Central memory CD8-positive, alpha-beta T cell (primary cell): Measurements from ENCODE around the gene SH3BP5L.
"Not testable (repeated sequence)": the region's sequence is repeated elsewhere in the genome, so short reads cannot be mapped to it uniquely, and the experiment has no call there.

Source experiments
- ATAC-seq: fragments of 150-1000 bp; cut with Tn5 transposase; replicated peaks from 2 replicates; pipeline ENCODE4 v1.10.0; 2022; ENCODE audit warnings: mild to moderate bottlenecking, moderate FRiP score, moderate number of reproducible peaks; ENCODE audit not compliant: poor library complexity, severe bottlenecking; ENCODE audit errors: extremely low read depth
- DNase-seq, 2 donors: peaks; one replicate each; pipeline ENCODE4 v3.0.0; 2021; ENCODE audit warnings: low spot score in 2 of 2
- H3K27ac Mint-ChIP-seq: one replicate; pipeline ENCODE4 v1.8.0; 2022; ENCODE audit warnings: low read depth, mild to moderate bottlenecking, moderate library complexity, mixed read lengths
- H3K27me3 Mint-ChIP-seq: one replicate; pipeline ENCODE4 v1.8.0; 2022; ENCODE audit warnings: mixed read lengths
- H3K36me3 Mint-ChIP-seq: one replicate; pipeline ENCODE4 v1.8.0; 2022; ENCODE audit warnings: mild to moderate bottlenecking, moderate library complexity, mixed read lengths; ENCODE audit not compliant: insufficient read depth
- H3K4me1 Mint-ChIP-seq: one replicate; pipeline ENCODE4 v1.8.0; 2022; ENCODE audit warnings: mixed read lengths
- H3K4me3 Mint-ChIP-seq: one replicate; pipeline ENCODE4 v1.8.0; 2022; ENCODE audit warnings: mild to moderate bottlenecking, moderate library complexity, mixed read lengths
- H3K9me3 Mint-ChIP-seq: one replicate; pipeline ENCODE4 v1.8.0; 2022; ENCODE audit warnings: mixed read lengths

The SH3BP5L gene

DNA sequence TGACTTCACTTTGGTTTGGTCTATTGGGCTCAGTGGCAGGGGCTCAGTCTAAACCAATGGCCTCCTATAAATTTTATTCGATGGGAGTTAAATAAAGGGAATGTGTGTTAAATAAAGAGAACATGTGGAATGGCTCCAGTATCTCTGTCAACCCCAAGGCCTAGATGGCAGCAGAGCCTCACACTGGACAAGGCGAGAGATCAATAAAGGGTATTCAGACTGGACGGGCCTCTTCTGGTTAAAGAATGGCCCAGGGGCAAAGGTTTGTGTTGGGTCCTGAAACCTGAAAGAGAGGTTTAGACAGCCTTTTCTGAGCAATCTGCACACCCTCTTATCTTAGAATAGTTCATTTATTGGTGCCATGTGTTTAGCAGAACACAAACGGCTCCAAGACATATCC, 34.7 kb downstream of the SH3BP5L start:
- Mint-ChIP-seq H3K27ac (no peak overlapping the region), H3K9me3 (peaks cover 6% of the 10 kb centered on the region), H3K27me3 (peaks cover 21% of the 10 kb centered on the region), H3K36me3 (peaks cover 4% of the 10 kb centered on the region), H3K4me3 (no peak overlapping the region), H3K4me1 (no peaks in the 10 kb centered on the region)
- no peak for DNase-seq
- no peak for ATAC-seq

DNA sequence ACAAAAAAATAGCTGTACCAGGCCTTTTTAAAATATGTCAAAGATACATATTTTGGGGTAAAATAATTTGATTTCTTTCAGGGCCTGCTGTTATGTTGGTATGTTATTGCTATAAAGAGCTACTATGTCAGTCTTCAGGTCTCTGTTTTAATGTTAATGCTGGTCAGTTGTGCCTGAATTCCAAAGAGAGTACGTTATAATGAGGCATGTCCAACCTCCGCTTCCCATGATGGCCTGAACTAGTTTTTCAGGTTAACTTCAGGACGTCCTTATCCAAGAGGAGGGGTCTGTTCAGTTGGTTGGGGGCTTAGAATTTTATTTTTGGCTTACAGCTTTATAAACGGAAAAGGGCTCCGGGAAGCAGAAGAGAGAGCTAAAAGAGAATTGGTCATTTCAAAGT, 35.3 kb downstream of the SH3BP5L start:
- ATAC-seq (no peak), DNase-seq (no peak)
- H3K4me1 Mint-ChIP-seq: no peaks in the 10 kb centered on the region
- H3K36me3 Mint-ChIP-seq: peaks cover 2% of the 10 kb centered on the region
- peaks cover 6% of the 10 kb centered on the region for H3K9me3 Mint-ChIP-seq
- H3K27ac Mint-ChIP-seq: no peak overlapping the region
- no peak overlapping the region for H3K4me3 Mint-ChIP-seq
- H3K27me3 Mint-ChIP-seq: peaks cover 21% of the 10 kb centered on the region

- not testable (repeated sequence) for H3K27ac Mint-ChIP-seq, H3K9me3 Mint-ChIP-seq, H3K4me3 Mint-ChIP-seq, H3K4me1 Mint-ChIP-seq, DNase-seq, ATAC-seq, H3K36me3 Mint-ChIP-seq
- peaks cover 21% of the 10 kb centered on the region for H3K27me3 Mint-ChIP-seq
These were observed 36.4 kb downstream of the SH3BP5L start for GRCh38 chr1:248789337-248789736.

GRCh38 chr1:248788327-248788726, 37.4 kb downstream of the SH3BP5L start:
- no peak for DNase-seq
- no peak for ATAC-seq
- no peak overlapping the region for H3K27ac Mint-ChIP-seq
- H3K27me3 Mint-ChIP-seq: peaks cover 30% of the 10 kb centered on the region
- no peaks in the 10 kb centered on the region for H3K9me3 Mint-ChIP-seq
- H3K4me1 Mint-ChIP-seq: no peaks in the 10 kb centered on the region
- peaks cover 2% of the 10 kb centered on the region for H3K36me3 Mint-ChIP-seq
- no peak overlapping the region for H3K4me3 Mint-ChIP-seq

- DNase-seq (no peak), ATAC-seq (no peak)
- no peaks in the 10 kb centered on the region for H3K9me3 Mint-ChIP-seq
- H3K4me1 Mint-ChIP-seq: no peaks in the 10 kb centered on the region
- no peak overlapping the region for H3K4me3 Mint-ChIP-seq
- H3K36me3 Mint-ChIP-seq: peaks cover 2% of the 10 kb centered on the region
- no peak overlapping the region for H3K27ac Mint-ChIP-seq
- peaks cover 39% of the 10 kb centered on the region for H3K27me3 Mint-ChIP-seq
These were observed 38.3 kb downstream of the SH3BP5L start for GRCh38 chr1:248787430-248787829.

DNA sequence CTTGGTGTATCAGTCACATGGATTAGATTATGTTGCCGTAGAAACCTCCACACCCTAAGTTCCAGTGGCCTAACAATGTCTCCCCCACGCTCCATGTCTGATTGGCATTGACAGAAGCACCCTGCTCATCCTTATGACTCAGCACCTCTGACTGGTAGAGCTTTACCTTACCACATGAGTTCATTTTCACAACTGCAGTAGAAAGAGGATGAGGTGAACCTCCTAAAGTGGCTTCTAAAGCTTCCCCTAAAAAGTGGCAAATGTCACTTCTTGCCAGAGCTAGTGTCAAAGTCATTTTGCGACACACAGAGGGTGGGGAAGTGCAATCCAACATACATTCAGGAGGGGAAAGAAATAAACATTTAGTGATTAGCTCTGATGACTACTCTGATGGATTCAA, 39.6 kb downstream of the SH3BP5L start:
- Mint-ChIP-seq H3K9me3 (peaks cover 8% of the 10 kb centered on the region), H3K27me3 (peaks cover 51% of the 10 kb centered on the region), H3K4me1 (no peaks in the 10 kb centered on the region), H3K27ac (no peak overlapping the region), H3K36me3 (peaks cover 2% of the 10 kb centered on the region), H3K4me3 (no peak overlapping the region)
- DNase-seq (no peak), ATAC-seq (no peak)

DNA sequence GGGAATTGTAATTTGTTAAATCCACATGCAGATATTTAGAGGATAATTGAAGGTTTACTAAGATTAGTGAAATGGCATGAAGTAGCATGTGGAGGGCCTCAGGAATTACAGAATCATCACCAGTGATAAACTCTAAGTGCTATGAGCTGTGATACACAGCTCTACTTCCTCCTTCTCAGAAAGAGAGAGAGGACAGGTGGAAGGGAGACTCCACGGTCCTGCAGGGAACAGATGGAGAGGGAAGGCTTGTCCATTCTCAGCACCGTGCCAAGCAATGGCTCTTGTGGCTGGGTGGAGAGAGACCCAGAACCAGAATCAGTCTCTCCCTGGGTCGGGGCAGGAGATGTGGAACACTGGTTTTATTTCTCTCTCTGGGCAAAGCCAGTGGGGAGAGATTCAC, 42.3 kb downstream of the SH3BP5L start:
- ATAC-seq (no peak), DNase-seq (no peak)
- peaks cover 2% of the 10 kb centered on the region for H3K36me3 Mint-ChIP-seq
- peaks cover 73% of the 10 kb centered on the region for H3K27me3 Mint-ChIP-seq
- peaks cover 8% of the 10 kb centered on the region for H3K9me3 Mint-ChIP-seq
- H3K27ac Mint-ChIP-seq: no peak overlapping the region
- H3K4me1 Mint-ChIP-seq: no peaks in the 10 kb centered on the region
- H3K4me3 Mint-ChIP-seq: no peak overlapping the region

DNA sequence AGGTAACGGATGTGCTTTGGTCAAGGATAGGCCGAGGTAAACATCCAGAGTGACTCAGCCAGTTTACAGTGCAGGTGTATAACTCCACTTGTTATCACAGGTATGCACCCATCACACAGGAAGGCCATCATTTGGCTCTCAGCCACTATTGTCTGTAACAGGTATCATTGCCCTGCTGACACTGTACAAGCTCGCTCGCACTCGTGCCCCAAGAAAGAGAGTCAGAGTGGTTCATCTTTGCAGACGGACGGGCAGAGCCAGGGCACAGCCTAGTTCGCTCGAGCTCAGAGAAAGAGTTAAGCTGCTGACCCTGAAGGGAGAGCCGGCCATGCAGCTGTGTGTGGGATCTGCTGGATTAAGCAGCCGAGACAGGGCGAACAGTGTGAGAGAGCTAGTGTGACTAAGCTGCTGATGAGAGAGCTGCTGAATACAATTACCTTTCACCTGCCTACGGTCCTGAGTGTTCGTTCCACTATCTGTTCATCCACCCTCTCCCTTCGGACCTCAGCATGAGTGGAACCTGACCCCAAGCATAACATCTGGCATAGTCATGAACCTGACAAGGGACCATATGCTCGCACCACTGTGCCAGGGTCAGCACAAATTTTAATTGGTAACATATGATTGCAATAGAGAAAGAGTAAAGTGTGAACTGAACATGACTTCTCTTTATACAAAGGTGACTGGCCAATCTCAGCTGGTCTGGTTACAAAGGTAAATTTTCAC, 43.1 kb downstream of the SH3BP5L start:
- no peak overlapping the region for H3K4me3 Mint-ChIP-seq
- peaks cover 2% of the 10 kb centered on the region for H3K36me3 Mint-ChIP-seq
- peaks cover 65% of the 10 kb centered on the region for H3K27me3 Mint-ChIP-seq
- H3K27ac Mint-ChIP-seq: no peak overlapping the region
- DNase-seq (no peak), ATAC-seq (no peak)
- H3K4me1 Mint-ChIP-seq: no peaks in the 10 kb centered on the region
- H3K9me3 Mint-ChIP-seq: peaks cover 8% of the 10 kb centered on the region

GRCh38 chr1:248779350-248779749, 46.4 kb downstream of the SH3BP5L start:
- H3K27me3 Mint-ChIP-seq: peaks cover 83% of the 10 kb centered on the region
- H3K4me1 Mint-ChIP-seq: no peaks in the 10 kb centered on the region
- H3K9me3 Mint-ChIP-seq: peaks cover 18% of the 10 kb centered on the region
- DNase-seq (no peak), ATAC-seq (no peak)
- H3K4me3 Mint-ChIP-seq: no peak overlapping the region
- no peaks in the 10 kb centered on the region for H3K36me3 Mint-ChIP-seq
- H3K27ac Mint-ChIP-seq: no peak overlapping the region

DNA sequence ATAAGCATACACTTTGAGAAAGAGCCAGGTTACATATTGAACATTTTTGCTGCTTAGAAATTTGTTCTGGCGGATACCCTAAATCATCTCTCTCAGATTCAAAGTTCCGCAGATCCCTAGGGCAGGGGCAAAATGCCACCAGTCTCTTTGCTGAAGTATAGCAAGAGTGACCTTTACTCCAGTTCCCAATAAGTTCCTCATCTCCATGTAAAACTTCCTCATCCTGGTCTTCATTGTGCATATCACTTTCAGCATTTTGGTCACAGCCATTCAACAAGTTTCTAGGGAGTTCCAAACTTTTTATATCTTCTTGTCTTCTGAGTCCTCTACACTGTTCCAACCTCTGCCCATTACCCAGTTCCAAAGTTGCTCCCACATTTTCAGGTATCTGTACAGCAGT, 46.8 kb downstream of the SH3BP5L start:
- Mint-ChIP-seq H3K27me3 (peaks cover 83% of the 10 kb centered on the region), H3K9me3 (peaks cover 18% of the 10 kb centered on the region), H3K4me3 (no peak overlapping the region), H3K4me1 (no peaks in the 10 kb centered on the region), H3K27ac (no peak overlapping the region), H3K36me3 (no peaks in the 10 kb centered on the region)
- ATAC-seq: no peak
- DNase-seq: no peak

DNA sequence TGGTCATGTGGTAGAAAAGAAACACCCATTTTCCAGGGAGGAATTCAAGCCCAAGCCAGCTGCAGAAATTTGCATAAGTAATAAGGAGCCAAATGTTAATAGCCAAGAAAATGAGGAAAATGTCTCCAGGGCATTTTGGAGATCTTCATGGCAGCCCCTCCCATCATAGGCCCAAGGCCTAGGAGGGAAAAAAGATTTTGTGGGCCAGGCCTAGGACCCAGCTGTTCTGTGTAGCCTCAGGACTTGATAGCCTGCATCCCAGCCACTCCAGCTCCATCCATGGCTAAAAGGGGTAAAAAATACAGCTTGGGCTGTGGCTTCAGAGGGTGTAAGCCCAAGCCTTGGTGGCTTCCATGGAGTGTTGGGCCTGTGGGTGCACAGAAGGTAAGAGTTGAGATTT, 48.7 kb downstream of the SH3BP5L start:
- Mint-ChIP-seq H3K27me3 (peaks cover 72% of the 10 kb centered on the region), H3K27ac (no peak overlapping the region), H3K36me3 (no peaks in the 10 kb centered on the region), H3K9me3 (peaks cover 18% of the 10 kb centered on the region), H3K4me1 (no peaks in the 10 kb centered on the region), H3K4me3 (no peak overlapping the region)
- DNase-seq: no peak
- no peak for ATAC-seq

DNA sequence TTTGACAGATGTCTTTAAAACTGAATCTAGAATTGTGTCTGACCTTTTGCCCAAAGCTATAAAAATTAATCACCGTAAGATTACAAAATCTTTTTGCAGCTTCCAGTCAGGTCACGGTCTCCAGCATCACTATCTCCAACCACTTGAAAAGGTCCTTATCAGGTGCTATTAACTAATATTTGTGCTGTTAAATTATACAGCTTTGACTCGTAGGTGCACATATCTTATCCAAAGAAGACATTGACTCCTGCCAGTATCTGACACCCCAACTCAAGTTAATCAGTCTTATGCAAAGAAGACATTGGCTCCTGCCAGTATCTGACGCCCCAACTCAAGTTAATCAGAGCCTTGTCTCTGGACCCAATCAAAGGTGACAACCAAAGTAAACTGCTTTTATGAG, 50.3 kb downstream of the SH3BP5L start:
- Mint-ChIP-seq H3K4me1 (no peaks in the 10 kb centered on the region), H3K27ac (no peak overlapping the region), H3K27me3 (peaks cover 56% of the 10 kb centered on the region), H3K36me3 (no peaks in the 10 kb centered on the region), H3K9me3 (peaks cover 10% of the 10 kb centered on the region), H3K4me3 (no peak overlapping the region)
- no peak for DNase-seq
- no peak for ATAC-seq
